Right forelimb (tissue), 1 donor: ENCODE measurements around the gene RCC2.
"Not testable (repeated sequence)": the region's sequence is repeated elsewhere in the genome, so short reads cannot be mapped to it uniquely, and the experiment has no call there.

Experiments used
- DNase-seq: peaks from one replicate; pipeline ENCODE4 v3.0.0-alpha.2; 2018

RCC2 gene

DNA sequence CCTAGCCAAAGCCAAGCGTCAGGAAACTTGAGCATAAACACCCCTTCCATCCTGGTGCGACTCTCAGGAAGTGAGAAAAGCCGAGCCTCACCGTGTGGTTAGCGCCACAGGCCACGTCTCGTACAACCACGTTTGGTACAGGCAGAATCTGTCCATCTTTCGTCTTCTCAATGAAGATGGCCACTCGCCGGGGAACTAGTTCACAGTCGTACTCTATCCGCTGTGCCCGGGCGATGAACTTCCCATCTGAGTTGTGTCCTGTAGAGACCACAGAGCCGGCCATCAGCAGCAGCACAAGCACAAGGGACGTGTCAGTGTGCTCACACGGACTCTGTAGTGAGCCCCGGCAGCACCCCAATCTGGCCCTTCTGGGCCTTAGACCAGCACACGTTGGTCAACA is 23.1 kb downstream of the RCC2 start:
- no peak for DNase-seq

DNA sequence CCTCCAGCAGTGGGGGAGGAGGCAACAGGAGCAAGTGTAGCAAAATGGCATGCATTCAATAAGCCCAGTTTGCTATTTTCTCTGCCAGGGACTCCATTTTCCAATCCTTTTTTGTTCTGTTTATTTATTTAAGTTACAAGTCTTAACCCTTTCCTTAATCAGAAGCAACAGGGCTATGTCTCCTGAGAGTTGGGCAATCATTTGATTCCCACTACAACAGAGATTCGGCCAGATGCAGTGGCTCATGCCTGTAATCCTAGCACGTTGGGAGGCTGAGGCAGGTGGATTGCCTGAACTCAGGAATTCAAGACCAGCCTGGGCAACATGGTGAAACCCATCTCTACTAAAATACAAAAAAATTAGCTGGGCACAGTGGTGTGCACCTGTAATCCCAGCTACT is 25.5 kb downstream of the RCC2 start:
- DNase-seq: no peak

- no peak for DNase-seq
Measured at GRCh38 chr1:17412093-17412870, 27.2 kb downstream of the RCC2 start.

GRCh38 chr1:17409391-17409811 is 30.1 kb downstream of the RCC2 start:
- no peak for DNase-seq

GRCh38 chr1:17407786-17408514 is 31.5 kb downstream of the RCC2 start:
- DNase-seq: not testable (repeated sequence)

GRCh38 chr1:17406760-17407475 is 32.6 kb downstream of the RCC2 start:
- not testable (repeated sequence) for DNase-seq

GRCh38 chr1:17405898-17406759 is 33.3 kb downstream of the RCC2 start:
- peak; percentile 73 for DNase-seq

GRCh38 chr1:17404820-17405219 is 34.7 kb downstream of the RCC2 start:
- no peak for DNase-seq

- DNase-seq: no peak
Measured at GRCh38 chr1:17404034-17404684, 35.3 kb downstream of the RCC2 start.

DNA sequence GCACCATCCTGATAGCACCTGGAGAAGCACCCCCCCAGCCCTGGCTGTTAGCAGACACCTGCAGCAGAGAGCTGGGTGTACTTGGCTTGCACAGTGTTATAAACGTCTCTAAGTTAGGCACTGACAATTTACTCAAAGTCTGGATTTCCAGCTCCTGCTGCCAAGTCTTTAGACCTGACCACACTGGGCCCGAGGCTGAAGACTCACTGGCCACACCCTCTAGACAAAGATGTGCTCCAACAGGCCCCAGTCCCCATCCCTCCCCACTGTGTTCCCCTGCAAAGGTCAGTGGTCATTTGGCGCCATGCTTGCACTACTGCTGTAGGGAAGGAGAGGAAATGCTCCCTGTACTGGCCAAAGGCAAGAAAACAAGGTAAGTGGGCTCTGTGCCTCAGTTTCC is 36.4 kb downstream of the RCC2 start:
- DNase-seq: no peak

DNA sequence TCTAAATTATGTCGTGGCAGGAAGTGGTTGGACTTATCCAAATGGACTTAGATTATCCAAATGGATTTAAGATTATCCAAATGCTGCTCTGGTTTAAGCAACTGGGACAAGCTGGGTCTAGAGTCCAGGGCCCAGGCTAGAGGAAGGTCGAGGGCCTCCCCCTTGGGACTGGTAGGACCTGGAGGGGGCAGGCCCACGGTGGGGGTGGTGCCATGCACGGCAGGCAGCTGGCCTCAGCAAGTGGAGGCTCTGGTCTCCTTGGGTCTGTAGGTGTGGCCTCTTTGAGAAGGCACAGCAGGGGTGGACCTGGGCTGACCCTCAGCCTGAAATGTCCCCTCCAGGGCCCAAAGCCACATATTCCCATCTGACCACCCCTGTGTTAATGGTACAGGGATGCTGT is 37.6 kb downstream of the RCC2 start:
- no peak for DNase-seq

DNA sequence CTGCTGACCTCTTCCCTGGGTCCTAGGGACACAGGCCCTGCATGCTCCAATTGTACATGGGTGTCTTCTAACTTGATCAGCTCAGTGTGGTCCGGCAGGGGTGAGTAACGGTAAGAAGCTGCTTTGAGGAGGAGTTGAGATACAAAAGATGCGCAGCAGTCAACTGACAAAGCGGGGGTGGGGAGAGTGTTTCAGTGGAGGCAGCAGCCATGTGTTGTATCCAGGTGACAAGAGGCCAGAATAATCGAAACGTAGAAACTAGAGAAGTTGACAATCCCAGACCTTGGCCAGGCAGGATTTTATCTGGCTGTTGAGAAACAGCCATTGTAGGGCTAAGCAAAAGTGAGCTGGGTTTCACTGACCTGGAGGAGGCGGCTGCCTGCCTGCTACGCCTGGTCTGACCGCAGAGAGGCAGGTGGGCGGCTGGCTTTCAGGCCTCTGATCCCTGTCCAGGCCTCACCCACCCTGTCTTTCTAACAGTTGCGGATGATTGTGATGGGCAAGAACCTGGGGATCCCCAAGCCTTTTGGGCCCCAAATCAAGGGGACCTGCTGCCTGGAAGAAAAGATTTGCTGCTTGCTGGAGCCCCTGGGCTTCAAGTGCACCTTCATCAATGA is 38.6 kb downstream of the RCC2 start:
- no peak for DNase-seq

GRCh38 chr1:17397910-17398695 is 41.4 kb downstream of the RCC2 start:
- DNase-seq: no peak

- no peak for DNase-seq
Measured at GRCh38 chr1:17393230-17393629, 46.2 kb downstream of the RCC2 start.

GRCh38 chr1:17392199-17392740 is 47.2 kb downstream of the RCC2 start:
- DNase-seq: no peak

GRCh38 chr1:17381161-17381560 is 58.3 kb downstream of the RCC2 start:
- DNase-seq: no peak

DNA sequence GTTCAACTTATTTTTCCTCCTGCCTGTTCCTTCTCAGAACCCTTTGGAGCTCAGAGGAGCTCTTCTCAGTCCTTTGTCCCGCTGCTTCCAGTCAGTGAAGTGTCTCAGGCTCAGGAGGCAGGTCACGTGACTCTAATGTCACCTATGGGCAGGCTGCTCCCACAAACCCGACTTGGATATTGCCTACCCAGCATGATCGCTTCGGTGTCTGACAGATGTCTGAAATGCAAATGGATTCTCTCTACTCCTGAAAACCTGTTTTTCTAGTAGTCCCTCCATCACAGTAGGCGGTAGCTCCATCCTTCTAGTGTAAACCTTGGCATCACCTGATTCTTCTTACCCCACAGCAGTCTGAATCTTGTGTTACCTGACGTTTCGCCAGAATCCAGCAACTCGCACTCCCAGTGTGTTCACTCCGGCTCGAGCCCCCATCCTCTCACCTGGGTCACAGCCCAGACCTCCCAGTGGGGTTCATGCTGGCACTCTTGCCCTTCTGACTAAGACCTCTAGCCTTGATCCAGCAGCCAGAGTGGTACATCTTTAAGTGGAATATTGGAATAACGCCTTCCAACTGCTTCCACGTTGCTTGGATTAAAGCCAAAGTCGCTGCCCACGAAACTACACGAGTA is 62.0 kb downstream of the RCC2 start:
- no peak for DNase-seq

DNA sequence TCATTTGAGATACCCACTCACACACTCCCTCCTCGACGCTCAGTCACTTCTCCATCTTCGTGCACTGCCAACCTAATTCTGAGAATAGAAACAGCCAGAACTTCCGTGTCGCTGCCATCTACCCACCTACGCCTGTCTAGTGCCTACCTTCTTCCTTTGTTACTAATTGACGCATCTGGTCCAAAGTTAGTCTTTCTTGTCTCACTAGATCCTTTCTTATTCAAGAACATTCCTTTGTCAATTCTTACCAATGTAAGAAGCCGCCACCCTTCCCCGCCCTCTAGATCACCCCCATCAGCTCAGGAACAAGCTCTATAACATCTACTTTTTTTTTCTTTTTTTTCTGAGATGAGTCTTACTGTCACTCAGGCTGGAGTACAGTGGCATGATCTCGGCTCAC is 63.8 kb downstream of the RCC2 start:
- DNase-seq: no peak

DNA sequence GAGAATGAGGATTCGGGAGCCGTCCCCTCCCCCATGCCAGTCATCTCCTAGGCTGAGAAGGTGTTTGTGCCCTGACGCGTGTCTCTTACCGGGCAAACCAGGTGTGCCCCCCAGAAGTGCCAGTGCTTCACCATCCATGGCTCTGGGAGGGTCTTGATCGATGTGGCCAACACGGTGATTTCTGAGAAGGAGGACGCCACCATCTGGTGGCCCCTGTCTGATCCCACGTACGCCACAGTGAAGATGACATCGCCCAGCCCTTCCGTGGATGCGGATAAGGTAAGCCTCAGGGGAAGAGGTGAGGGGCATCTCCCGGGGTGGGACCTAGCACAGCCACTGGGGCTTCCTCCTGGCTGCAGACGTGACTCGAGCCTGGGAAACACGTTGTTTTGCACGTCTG is 66.5 kb downstream of the RCC2 start:
- no peak for DNase-seq

GRCh38 chr1:17371896-17372295 is 67.6 kb downstream of the RCC2 start, which contains the start of gene PADI6:
TSS of gene PADI6 (plus strand) at chr1:17372196. CDS start at chr1:17372246, 50 bp downstream.
- DNase-seq: no peak
